RPMI7951 (cell line): ENCODE data around the gene SLC35G3. TPM values are rescaled to one million over a fixed set of nuclear protein-coding genes. Genes with fewer than 3 reads are reported as not detected.
A peak's percentile ranks its signal among the peaks of the same experiment; 100 is the strongest.
"Not testable (repeated sequence)": the region's sequence is repeated elsewhere in the genome, so short reads cannot be mapped to it uniquely, and the experiment has no call there.

Source experiments
- DNase-seq: peaks from one replicate; pipeline ENCODE4 v3.0.0-alpha.2; 2012; ENCODE audit warnings: low read depth
- total RNA-seq: library from RNA; depleted of rRNA; stranded (reverse); fragments of >200 nt; shearing (Covaris generic); gene quantifications from 2 replicates; pipeline ENCODE4 v1.2.3, GENCODE V29; 2014

The SLC35G3 gene
- total RNA-seq, 1 experiment from 2014 or later = not detected

DNA sequence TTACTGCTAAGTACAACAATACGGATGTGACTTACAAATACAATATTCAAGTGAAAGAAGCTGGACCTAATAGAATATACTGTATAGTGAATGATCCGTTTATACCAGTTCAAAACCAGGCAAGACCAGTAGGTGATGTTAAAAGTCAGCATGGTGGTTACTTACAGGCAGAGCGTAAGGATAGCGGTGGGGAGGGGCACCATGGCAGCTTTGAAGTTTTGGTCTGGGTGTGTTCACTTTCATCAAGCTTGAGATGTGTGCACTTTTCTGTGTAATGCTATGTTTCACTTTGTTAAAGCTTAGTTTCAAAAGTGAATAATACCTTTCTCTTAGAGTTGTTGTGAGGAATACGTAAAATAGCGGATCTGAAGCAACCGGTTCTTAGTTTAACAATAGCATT, 16.5 kb upstream of the SLC35G3 start:
- DNase-seq = no peak

DNA sequence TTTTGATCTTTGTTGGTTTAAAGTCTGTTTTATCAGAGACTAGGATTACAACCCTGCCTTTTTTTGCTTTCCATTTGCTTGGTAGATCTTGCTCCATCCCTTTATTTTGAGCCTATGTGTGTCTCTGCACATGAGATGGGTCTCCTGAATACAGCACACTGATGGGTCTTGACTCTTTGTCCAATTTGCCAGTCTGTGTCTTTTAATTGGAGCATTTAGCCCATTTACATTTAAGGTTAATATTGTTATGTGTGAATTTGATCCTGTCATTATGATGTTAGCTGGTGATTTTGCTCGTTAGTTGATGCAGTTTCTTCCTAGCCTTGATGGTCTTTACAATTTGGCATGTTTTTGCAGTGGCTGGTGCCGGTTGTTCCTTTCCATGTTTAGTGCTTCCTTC, 8.4 kb upstream of the SLC35G3 start:
- not testable (repeated sequence) for DNase-seq

DNA sequence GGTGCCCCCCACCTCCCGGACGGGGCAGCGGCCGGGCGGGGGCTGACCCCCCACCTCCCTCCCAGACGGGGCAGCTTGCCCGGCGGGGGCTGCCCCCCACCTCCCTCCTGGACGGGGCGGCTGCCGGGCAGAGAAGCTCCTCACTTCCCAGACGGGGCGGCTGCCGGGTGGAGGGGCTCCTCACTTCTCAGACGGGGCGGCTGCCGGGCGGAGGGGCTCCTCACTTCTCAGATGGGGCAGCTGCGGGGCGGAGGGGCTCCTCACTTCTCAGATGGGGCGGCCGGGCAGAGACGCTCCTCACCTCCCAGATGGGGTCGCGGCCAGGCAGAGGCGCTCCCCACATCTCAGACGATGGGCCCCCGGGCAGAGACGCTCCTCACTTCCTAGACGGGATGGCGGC, 869 bp upstream of the SLC35G3 start:
- DNase-seq = not testable (repeated sequence)

DNA sequence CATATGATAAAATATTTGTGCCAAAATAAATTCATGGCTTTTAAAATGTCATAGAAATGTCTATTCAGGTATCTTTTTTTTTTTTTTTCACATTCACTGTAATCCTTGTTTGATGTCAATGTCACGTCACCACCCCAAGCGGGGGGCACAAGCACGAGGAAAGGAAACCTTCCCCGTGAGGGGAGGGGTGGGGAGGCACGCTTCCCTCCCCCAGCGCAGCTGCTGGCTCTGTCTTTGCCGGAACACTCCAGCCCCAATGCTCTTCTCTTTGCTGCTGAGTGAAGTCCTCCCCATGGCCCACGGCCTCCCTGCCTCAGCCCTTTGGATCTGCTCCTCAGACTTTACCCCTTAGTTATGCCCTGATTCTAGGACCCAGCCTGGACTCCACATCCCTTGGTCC, 1.5 kb downstream of the SLC35G3 start:
- DNase-seq = no peak

DNA sequence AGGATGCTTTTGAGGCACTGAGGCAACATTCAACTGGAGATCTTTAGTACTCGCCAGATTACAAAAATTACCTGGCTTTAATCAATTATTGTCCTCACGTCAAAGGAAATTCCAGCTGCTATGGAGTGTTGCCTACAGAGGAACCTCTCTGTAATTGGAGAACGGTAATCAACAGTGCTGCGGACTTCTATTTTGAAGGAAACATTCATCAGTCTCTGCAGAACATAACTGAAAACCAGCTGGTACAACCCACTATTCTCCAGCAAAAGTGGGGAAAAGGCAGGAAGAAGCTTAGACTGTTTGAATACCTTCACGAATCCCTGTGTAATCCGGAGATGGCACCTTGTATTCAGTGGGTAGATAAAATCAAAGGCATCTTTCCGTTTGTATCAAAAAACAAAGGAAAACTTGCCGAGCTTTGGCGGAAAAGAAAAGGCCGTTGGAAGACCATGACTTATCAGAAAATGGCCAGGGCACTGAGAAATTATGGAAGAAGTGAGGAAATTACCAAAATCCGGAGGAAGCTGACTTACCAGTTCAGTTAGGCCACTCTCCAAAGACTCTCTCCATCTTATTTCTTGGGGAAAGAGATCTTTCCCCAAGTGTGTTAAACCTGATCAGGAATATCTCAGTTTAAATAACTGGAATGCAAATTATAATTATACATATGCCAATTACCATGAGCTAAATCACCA, 3.0 kb downstream of the SLC35G3 start:
- no peak for DNase-seq

DNA sequence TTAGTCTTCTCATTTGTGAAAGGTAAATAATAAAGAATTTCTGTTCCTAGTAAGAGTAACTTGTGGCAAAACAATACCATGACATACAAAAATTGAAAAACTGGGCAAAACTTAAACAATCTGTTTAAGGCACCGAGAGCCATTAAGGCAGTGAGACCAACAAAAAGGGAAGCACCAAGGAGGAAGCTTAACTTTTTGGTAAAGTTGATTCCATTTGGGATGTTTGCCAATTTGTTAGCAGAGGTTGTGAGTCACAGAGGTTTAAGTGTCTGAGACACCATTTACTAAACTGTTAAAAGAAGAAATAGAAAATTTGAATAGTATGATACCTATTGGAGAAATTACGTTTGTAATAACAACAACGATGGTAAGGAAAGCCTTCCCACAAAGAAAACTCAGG, 4.9 kb downstream of the SLC35G3 start:
- peak; percentile 31 for DNase-seq

DNA sequence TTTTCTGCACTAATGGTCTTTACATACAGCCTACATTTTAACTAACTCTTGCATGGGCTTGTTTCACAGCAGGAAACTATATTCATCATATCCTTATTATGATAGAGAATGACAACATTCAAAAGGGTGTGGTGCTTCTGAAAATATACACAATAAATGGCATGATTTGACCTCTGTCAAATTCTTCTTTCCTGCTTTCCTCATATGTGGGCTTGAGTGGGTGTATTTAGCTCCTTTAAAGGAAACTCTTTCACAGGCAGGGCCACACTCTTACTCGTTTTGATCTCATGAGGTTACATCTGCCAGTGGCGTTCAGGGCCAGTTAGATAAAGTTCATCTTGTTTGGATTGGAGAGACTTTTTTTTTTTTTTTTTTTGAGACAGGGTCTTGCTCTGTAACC, 6.1 kb downstream of the SLC35G3 start:
- DNase-seq = no peak

DNA sequence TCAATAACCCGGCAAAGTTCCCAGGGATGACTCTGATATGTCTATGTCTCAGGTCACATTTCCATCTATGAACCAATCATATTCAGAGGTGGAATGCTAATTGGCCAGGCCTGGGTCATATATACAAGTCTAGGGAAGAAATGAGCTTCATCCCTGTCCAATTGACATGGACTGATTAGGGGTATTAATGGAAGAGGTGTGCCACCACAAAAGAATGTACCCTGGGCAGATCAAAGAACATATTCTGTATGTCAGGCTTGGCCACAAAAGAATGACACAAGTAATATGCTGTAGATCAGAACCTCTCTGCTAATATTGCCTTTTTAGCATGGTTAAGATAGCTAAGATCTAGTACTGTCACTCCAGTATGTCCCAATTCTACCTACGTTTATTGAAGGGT, 6.7 kb downstream of the SLC35G3 start:
- DNase-seq = no peak

DNA sequence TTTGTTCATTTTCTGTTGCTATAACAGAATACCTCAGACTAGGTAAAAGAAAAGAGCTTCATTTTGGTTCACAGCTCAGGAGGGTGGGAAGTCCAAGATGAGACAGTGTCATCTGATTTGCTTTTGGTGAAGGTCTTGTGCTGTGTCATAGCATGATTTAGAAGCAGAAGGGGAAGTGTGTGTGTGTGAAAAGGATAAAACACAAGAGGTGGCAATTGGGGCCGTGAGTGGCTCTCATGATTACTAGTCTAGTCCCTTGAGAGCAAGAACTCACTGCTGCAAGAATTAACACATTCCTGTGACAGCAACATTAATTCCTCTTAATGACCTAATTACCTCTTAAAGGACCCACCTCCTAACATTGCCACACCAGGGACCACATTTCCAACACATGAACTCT, 8.3 kb downstream of the SLC35G3 start:
- DNase-seq = no peak

DNA sequence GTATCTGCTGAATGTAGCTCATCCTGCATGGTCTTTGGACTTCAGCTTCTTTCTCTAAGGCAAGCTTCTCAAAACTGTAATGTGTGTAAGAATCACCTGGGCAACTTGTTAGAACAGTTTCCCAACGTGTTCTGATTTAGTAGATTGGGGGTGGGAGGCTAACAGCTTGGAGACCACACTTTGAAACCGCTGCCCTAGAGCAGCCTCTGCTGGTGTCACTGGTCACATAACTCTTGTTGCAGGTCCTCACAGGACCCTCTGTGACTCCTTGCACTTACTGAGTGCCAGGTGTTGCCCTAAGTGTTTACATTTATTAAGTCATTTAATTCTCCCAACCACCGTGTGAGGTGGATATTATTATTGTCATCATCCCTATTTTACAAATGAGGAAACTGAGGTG, 9.9 kb downstream of the SLC35G3 start:
- no peak for DNase-seq

DNA sequence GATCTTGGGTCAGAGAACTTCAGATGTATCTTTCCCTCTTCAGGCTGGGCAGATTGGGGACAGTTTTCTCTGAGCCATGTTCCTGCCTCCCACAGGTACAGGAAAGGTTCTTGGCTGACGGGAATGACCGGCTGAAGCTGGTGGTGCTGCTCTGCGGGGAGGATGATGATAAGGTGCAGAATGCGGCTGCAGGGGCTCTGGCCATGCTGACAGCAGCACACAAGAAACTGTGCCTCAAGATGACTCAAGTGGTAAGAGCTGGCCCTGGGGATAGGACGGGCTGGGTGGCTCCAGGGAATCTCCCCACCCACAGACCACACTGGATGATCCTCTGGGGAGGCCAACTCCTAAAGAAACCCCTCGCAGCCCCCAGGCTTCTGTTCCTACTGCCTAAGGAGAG, 10.9 kb downstream of the SLC35G3 start:
- DNase-seq = no peak

DNA sequence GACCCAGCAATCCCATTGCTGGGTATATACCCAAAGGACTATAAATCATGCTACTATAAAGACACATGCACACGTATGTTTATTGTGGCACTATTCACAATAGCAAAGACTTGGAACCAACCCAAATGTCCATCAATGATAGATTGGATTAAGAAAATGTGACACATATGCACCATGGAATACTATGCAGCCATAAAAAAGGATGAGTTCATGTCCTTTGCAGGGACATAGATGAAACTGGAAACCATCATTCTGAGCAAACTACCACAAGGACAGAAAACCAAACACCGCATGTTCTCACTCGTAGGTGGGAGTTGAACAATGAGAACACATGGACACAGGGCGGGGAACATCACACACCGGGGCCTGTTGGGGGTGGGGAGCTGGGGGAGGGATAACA, 14.8 kb downstream of the SLC35G3 start:
- not testable (repeated sequence) for DNase-seq

DNA sequence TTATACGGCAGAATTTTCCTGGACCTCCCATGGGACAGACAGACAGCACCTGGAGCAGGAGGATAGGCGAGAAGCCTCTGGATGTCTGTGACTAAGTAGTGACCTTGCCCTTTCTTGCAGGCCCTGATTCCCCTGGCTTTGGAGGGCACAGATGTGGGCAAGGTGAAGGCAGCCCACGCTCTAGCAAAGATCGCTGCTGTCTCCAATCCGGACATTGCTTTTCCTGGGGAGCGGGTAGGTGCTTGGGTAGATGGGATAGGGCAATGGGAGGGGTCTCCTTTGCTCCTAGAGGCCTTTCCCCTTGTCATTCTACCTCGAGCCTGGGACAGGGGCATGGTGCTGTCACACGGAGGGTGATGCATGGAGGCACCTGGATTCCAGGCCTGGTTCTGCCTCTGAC, 17.3 kb downstream of the SLC35G3 start:
- no peak for DNase-seq

DNA sequence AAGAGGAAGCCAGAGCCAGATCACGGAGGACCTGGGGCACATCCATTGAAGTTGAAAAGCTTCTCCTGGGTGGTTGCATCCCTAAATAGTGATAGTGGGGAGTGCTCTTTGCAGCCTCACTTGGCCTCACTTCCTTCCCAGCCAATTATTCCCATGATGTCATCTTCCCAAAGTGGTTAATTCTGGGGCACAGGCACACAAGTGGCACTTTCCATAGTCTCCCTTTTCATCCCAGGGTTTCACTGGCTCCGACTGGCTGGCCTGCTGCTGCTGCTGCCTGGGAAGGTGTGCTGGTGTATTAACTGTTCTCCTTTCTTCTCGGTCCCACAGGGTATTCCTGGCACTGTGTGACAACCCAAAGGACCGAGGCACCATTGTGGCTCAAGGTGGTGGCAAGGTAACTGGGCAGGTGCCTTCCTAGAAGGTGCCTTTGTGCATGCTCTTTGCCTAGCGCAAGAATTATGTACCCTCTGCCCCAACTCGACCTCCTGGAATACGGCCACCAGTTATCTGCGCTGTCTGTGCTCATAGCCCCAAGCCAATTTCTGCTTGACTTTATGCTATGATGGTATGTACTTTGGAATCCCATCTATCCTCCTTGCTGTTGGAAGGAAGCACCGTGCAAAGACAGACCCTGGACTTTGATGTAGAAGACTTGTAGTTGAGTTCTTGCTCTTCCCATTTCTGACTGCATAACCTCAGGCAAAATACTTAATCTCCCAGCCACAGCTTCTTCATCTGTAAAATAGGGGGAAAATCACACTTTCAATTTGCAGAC, 18.4 kb downstream of the SLC35G3 start:
- no peak for DNase-seq

DNA sequence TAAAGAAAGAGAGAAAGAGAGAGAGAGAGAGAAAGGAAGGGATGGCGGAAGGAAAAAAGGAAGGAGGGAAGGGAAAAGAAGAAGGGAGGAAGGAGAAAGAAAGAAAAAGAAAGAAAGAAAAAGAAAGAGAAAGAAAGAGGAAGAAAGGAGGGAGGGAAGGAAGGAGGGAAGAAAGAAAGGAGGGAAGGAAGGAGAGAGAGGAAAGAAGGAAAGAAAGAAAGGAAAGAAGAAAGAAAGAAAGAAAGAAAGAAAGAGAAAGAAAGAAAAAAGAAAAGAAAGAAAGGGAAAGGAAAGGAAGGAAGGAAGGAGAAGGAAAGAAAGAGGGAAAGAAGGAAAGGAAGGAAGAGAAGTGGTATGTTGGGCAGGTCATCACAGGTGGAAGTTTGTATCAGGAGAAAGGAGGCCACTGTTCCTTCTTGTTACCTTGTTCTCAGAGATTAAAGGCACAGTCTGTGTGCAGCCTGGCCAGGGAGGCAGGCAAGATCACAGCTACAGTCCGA, 19.3 kb downstream of the SLC35G3 start:
- no peak for DNase-seq

DNA sequence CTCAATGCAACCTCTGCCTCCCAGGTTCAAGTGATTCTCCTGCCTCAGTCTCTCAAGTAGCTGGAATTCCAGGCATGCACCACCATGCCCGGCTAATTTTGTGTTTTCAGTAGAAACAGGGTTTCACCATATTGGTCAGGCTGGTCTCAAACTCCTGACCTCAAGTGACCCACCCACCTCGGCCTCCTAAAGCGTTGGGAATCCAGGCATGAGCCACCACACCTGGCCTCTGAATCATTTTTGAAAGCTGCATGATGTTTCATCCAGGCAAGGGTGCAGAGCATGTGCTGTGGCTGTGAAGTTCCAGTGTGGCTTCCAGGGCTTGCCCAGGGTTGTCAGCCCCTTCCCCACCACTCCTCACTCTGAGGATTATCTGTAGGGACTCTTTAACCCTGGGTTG, 21.9 kb downstream of the SLC35G3 start:
- not testable (repeated sequence) for DNase-seq

DNA sequence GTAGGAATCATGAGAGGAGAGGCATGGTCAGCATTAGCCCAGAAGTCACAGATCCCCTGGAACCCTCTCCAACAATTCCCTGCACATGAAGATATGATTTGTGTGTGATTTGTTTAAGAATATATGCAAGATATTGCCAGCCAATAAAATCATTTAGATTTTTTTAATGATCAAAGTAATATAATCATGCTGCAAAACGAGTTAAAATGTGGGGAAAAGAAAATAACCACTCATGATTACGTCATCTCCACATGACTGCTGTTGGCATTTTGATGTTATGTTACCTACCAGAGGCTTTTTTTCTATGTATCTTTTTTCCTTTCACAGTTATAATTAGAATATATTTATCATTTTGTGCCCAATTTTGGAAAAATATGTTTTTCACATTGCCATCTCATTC, 22.4 kb downstream of the SLC35G3 start:
- DNase-seq = no peak

DNA sequence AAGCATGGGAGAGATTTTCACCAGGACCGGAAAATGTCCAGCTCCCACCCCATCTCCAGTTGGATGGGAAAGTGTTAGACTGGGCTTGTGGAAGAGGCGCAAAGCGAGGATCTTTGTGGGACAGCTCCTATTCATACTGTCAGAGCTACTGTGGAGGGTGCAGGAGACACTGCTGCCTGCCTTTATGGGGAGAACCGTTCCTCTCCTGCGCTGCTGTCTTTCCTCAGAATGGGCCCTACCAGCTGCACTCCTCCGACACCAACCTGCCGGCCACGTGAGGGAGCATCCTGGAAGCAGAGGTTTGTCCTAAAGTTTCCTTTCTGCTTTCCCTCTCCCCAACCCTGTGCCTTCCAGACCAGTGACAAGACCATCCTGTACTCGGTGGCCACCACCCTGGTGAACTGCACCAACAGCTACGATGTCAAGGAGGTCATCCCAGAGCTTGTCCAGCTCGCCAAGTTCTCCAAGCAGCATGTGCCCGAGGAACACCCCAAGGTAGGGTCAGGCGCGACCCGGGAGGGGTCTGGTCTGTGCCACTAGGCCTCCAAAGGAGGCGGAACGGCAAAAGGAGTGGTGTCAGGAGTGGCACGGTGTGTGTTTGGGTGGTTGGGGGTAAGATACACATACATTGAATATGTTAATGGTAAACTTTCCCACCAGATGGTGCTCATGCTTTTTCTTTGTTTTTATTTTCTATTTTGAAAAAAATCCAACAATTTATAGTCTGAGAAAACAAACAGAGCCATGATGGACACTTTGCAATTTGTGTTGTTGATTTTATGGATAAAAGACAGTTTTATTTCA, 23.0 kb downstream of the SLC35G3 start:
- peak; percentile 31 for DNase-seq

DNA sequence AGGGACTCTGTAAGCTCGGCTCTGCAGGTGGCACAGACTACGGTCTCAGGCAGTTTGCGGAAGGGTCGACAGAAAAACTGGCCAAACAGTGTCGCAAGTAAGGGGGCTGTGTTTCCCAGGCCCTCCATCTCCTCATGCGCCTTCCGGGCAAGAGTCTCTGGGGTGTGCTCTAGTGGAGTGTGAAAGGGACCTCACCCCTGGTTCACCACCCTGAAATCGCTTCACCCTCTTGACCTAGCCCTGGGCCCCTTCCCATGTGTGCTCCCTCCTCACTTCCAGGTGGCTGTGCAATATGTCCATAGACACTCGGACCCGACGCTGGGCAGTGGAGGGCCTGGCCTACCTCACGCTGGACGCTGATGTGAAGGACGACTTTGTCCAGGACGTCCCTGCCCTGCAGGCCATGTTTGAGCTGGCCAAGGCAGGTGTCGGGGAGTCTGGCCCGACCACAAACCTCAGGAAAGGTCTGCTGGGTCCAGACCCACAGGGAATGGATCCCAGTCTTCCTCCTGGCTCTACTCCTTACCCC, 24.3 kb downstream of the SLC35G3 start:
- DNase-seq = no peak

DNA sequence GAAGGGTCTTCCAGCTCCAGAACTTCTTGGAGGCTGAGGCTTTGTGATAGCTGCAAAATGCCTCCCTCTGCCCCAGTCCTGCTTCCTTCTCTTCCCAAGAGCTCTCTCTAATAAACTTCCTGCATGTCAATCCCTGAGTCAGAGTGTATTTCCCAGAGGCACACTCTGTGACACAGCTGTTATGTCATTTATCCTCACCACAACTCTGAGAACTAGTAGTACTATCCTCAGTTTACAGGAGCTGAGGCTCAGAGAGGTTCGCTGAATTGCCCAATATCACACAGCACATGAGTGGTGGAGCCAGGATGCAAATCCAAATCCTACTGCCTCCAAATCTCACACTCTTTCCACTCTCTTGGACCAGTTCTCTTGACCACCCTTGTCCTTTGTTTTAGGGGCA, 26.5 kb downstream of the SLC35G3 start:
- DNase-seq = peak; percentile 27

DNA sequence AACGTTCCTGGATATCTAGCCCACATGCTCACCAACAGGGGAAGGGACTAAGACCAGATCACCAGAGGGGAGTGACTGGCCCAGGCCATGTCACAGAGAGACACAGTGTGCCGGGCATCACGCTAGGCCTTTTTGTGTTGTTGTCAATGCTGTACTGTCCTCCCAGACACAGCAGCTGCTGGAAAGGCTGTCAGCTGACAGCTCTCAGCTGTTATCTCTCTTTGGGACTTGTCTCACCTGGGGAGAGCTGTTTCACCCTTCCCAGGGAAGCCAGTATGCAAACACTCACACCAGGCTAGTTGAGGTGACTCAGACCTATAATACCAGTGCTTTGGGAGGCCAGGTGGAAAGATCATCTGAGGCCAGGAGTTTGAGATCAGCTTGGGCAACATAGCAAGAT, 27.1 kb downstream of the SLC35G3 start:
- DNase-seq = no peak

DNA sequence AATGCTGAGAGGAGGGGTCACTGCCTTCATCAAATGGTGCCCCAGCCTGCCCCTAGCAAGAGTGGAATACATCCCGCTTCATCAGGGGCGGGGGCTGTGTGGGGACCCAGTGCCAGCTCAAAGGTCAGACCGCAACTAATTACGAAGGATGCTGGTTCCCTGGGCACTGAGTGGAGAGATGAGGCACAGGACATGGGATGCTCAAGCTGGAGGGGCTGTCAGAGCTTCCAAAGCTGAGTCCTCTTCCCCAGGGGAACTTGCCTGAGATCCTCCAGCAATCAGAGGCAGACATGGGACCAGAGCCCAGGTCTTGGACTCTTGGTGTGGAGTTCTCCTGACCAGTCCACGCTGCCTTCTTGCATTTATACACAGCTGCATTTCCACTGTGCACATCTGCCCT, 27.7 kb downstream of the SLC35G3 start:
- DNase-seq = no peak
